Glutamatergic neuron (in vitro differentiated cells): ENCODE data around the gene EMILIN2. TPM values are rescaled to one million over a fixed set of nuclear protein-coding genes. Genes with fewer than 3 reads are reported as not detected.

Source experiments
- DNase-seq: peaks from one replicate; pipeline ENCODE4 v3.0.0; 2022
- H3K27ac Mint-ChIP-seq: one replicate; pipeline ENCODE4 v1.8.0; 2020; ENCODE audit warnings: mild to moderate bottlenecking, mixed read lengths, inconsistent platforms; ENCODE audit not compliant: unreplicated experiment
- H3K27me3 Mint-ChIP-seq: one replicate; pipeline ENCODE4 v1.8.0; 2020; ENCODE audit warnings: mild to moderate bottlenecking, moderate library complexity, mixed read lengths, inconsistent platforms; ENCODE audit not compliant: unreplicated experiment
- H3K36me3 Mint-ChIP-seq: one replicate; pipeline ENCODE4 v1.8.0; 2020; ENCODE audit warnings: mild to moderate bottlenecking, mixed read lengths, inconsistent platforms; ENCODE audit not compliant: unreplicated experiment
- H3K4me1 Mint-ChIP-seq: one replicate; pipeline ENCODE4 v1.8.0; 2020; ENCODE audit warnings: mild to moderate bottlenecking, low read depth, mixed read lengths, inconsistent platforms; ENCODE audit not compliant: unreplicated experiment
- H3K4me3 Mint-ChIP-seq: one replicate; pipeline ENCODE4 v1.8.0; 2020; ENCODE audit warnings: mild to moderate bottlenecking, mixed read lengths, inconsistent platforms; ENCODE audit not compliant: unreplicated experiment
- H3K9me3 Mint-ChIP-seq: one replicate; pipeline ENCODE4 v1.8.0; 2020; ENCODE audit warnings: mild to moderate bottlenecking, moderate library complexity, mixed read lengths, inconsistent platforms; ENCODE audit not compliant: unreplicated experiment
- total RNA-seq: library from RNA; stranded (reverse); fragmentation: NEBNext Ultra II Directional; extraction: Animal tissue kit (Norgen Biotek cat#: 25700); gene quantifications from one replicate; pipeline ENCODE4 v1.2.1, GENCODE V29; 2021; ENCODE audit not compliant: unreplicated experiment
- TF ChIP-seq, protein P1 (sequence below): fragments of 200-600 bp; sonication (generic); IDR thresholded peaks from one replicate; pipeline ENCODE4 v1.5.0; 2021; ENCODE audit not compliant: partially characterized antibody, unreplicated experiment

EMILIN2 gene
- total RNA-seq, 1 donor from 2014 or later, result 4.1 TPM

DNA sequence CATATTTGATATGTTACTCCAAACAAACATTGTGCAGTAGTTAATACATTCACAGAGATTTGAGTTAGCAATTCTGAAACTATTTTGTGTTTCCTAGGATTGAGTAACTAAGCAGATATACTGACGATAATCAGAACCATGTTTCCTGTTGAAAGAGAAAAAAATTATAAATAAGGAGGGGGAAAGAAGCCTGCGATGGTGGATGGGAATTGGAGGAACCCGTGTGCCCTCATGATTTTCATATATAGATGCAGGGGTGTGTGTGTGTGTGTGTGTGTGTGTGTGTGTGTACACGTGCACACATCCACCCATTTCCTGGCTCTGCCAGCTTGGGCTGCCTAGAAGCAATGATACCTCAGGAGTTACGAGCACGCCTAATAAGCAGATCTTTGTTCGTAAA is 109.2 kb downstream of the EMILIN2 start:
- Mint-ChIP-seq H3K36me3 (no peaks in the 10 kb centered on the region), H3K4me3 (no peak overlapping the region), H3K27ac (no peak overlapping the region), H3K4me1 (no peaks in the 10 kb centered on the region), H3K27me3 (no peaks in the 10 kb centered on the region), H3K9me3 (no peaks in the 10 kb centered on the region)
- DNase-seq, result no peak
- TF ChIP-seq, protein P1, sequence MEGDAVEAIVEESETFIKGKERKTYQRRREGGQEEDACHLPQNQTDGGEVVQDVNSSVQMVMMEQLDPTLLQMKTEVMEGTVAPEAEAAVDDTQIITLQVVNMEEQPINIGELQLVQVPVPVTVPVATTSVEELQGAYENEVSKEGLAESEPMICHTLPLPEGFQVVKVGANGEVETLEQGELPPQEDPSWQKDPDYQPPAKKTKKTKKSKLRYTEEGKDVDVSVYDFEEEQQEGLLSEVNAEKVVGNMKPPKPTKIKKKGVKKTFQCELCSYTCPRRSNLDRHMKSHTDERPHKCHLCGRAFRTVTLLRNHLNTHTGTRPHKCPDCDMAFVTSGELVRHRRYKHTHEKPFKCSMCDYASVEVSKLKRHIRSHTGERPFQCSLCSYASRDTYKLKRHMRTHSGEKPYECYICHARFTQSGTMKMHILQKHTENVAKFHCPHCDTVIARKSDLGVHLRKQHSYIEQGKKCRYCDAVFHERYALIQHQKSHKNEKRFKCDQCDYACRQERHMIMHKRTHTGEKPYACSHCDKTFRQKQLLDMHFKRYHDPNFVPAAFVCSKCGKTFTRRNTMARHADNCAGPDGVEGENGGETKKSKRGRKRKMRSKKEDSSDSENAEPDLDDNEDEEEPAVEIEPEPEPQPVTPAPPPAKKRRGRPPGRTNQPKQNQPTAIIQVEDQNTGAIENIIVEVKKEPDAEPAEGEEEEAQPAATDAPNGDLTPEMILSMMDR, result no peak

DNA sequence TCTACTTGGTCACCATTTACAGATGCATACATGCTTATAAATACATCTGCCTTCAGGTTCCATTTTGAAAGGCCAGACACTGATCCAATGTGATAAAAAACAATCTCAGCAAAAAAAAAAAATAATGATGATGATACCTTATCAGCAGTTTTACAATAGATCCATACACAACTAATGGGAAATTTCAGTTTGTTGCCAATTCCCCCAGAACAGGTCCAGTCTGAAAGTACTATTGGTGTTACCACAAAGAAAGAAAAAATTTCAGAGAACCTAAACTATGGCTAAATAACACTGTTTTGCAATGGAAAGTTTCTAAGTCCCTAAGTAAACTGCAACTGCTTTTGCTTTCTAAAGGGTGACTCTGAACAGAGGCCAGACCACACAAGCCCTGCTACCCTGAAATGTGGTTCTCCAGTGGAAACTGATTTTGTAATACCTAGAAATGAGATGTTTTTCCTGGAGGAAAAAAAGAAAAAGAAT is 112.1 kb downstream of the EMILIN2 start:
- Mint-ChIP-seq H3K36me3 (no peaks in the 10 kb centered on the region), H3K9me3 (no peaks in the 10 kb centered on the region), H3K4me1 (peaks cover 1% of the 10 kb centered on the region), H3K4me3 (no peak overlapping the region), H3K27me3 (no peaks in the 10 kb centered on the region), H3K27ac (no peak overlapping the region)
- DNase-seq, result no peak
- TF ChIP-seq, protein P1, result no peak

DNA sequence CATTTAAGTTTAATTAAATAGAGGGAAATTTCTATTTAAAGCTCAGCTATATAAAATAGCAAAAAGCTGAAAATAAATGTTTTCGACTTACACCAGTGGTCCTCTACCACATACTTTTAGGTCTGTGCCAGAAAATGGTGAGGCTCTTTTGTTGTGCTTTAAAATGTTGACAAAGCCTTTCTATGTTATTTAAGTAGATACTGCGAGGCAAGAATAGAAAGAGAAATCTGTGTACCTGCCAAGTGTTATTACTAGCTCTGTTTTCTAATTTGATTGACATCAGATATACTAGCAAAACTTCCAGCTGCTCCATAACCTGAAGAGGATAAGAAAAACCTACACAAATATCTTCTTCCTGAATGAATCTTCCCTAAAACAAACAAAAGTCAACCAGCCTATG is 112.5 kb downstream of the EMILIN2 start:
- H3K27me3 Mint-ChIP-seq, result no peaks in the 10 kb centered on the region
- no peak overlapping the region for H3K4me3 Mint-ChIP-seq
- peaks cover 1% of the 10 kb centered on the region for H3K4me1 Mint-ChIP-seq
- TF ChIP-seq, protein P1, result no peak
- DNase-seq, result no peak
- no peaks in the 10 kb centered on the region for H3K36me3 Mint-ChIP-seq
- H3K9me3 Mint-ChIP-seq, result no peaks in the 10 kb centered on the region
- no peak overlapping the region for H3K27ac Mint-ChIP-seq

DNA sequence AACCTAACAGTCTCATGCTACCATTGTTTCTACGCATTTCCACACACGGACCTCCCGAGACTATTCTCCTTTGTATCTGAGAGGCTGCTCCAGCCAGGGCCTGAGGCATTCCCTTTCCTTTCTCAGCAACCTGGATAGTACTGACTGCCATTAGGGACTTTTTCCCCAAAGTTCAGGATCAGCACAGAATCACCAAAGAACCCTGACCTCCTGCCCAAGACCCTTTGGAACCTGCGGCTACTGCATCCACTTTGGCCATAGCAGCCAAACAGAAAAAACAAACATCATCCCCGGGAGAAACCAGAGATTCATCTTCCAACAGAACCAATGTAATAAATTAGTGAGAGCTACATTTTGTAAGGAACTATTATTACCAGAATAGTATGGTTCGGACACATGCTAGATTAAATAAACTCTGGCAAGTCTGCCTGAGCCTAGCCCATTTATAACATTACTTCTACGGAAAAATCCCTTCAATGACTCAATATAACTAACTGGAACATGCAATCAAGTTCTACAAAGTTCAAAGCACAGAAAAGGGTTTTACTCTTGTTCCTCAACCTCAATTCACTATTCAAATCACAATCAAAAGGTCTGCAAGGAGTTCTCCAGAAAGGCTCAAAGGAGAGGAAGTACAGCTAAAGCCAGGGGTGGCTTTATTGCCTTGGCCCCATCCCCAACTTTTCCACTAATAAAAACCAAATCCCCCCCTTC is 114.3 kb downstream of the EMILIN2 start:
- no peaks in the 10 kb centered on the region for H3K27me3 Mint-ChIP-seq
- no peaks in the 10 kb centered on the region for H3K36me3 Mint-ChIP-seq
- H3K4me3 Mint-ChIP-seq, result no peak overlapping the region
- TF ChIP-seq, protein P1, result no peak
- peaks cover 1% of the 10 kb centered on the region for H3K4me1 Mint-ChIP-seq
- H3K27ac Mint-ChIP-seq, result no peak overlapping the region
- DNase-seq, result no peak
- H3K9me3 Mint-ChIP-seq, result no peaks in the 10 kb centered on the region

DNA sequence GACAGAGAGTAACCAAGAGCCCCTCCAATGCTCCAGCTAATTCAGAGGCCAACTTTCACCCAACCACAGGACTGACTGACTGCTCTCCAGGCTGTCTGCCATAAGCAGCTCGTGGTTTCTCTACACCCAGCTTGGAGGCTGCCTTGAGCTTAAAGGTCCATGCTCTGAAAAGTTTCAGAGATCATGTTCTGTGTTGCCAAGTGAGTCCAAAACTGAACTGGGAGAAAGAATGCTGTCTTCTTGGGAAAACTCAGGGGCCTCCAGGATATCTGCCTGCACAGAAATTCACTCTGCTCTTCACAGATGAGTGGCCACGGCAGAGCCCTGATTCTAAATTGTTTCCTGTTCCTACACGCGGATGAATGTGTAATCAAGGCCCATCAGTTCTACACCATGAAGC is 115.0 kb downstream of the EMILIN2 start:
- no peaks in the 10 kb centered on the region for H3K27me3 Mint-ChIP-seq
- TF ChIP-seq, protein P1, result no peak
- no peak for DNase-seq
- peaks cover 3% of the 10 kb centered on the region for H3K4me1 Mint-ChIP-seq
- H3K4me3 Mint-ChIP-seq, result no peak overlapping the region
- no peak overlapping the region for H3K27ac Mint-ChIP-seq
- no peaks in the 10 kb centered on the region for H3K36me3 Mint-ChIP-seq
- H3K9me3 Mint-ChIP-seq, result no peaks in the 10 kb centered on the region
